HG02973 (cell line): ENCODE data around the gene CDC42BPG.

Experiments used
- ATAC-seq: cut with Tn5 transposase; IDR thresholded peaks from one replicate; pipeline ENCODE4 v1.9.1; 2021; ENCODE audit warnings: moderate library complexity; ENCODE audit not compliant: unreplicated experiment

The CDC42BPG gene

DNA sequence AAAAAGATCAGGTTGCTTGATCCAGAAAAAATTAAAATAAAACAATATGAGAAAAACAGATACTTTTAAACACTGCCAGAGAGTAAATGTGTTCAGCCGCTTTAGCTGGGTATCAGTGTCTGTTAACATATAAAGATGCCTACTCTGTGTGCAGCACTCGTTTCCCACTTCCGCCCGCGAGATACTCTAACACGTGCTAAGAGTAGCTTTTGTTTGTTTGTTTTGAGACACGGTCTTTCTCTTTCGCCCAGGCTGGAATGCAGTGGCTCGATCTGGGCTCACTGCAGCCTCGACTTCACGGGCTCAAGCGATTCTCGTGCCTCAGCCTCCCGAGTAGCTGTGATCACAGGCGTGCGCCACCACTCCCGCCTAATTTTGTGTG, 33.6 kb downstream of the CDC42BPG start:
- ATAC-seq = no peak

DNA sequence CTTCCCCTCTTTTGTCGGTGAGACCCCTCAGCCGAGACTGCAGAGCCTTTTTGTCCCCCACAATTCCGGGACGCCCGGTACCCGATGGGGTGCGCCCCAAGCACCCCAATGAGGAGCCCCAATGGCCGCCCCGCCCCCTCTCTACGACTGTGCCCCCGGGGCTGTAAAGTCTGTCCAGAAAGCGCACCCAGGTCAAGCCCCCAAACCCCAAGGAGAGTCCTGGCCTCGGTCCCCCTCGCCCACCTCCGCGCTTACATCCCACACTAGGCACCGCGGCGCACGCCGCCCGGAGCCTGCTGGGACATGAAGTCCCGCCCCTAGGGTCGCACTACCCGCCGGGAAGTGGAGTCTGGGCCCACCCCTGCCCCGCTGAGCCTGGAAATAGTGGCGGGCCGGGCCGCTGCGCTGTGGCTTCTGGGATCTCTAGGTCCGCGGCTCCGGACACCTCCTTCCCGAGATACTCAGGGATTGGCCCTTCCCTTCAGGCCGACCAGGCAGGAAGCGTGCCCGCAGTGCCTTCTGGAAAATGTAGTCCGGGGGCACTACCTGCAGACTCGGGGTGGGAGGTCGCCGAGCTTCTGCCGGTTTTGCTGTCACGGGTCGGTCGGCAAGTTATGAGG, 34.1 kb downstream of the CDC42BPG start, which contains the start of gene MEN1:
Gene MEN1, minus strand, starts transcription at position 281 of the 620 bp plus-strand sequence. CDS start 442 bp downstream, outside the sequence.
- ATAC-seq = peak; percentile 53

DNA sequence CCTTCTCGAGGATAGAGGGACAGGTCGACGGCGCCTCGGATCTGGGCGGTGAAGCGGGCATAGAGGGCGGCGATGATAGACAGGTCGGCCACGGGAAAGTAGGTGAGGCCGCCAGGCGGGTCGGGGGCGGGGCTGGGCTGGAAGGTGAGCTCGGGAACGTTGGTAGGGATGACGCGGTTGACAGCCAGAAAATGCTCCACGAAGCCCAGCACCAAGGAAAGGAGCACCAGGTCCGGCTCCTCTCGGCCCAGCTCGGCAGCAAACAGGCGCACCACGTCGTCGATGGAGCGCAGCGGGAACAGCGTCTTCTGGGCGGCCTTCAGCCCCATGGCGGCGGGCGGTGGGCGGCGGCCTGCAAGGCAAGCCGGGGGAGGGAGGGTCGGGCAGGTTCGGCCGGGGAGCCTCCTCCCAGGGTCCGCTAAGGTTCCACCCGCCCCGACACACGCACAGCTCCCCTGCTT, 34.6 kb downstream of the CDC42BPG start:
- ATAC-seq = no peak

DNA sequence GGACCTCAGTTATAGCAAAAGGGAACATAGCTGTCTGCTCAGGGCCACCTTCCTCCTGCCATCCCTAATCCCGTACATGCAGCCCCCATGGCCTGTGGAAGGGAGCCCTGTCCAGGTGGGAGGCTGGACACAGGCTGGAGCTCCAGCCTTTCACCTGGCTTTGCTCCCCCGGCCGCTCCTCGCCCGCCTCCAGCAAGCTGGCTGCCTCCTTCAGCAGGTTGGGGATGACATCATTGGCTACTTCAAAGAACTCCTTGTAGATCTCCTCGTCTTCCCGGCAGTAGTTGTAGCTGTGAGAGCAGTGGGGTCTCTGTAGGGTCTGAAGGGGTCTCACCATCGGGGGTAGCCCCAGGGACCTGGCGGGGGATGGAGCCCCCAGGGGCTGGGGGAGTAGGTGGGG, 39.0 kb downstream of the CDC42BPG start:
- no peak for ATAC-seq

DNA sequence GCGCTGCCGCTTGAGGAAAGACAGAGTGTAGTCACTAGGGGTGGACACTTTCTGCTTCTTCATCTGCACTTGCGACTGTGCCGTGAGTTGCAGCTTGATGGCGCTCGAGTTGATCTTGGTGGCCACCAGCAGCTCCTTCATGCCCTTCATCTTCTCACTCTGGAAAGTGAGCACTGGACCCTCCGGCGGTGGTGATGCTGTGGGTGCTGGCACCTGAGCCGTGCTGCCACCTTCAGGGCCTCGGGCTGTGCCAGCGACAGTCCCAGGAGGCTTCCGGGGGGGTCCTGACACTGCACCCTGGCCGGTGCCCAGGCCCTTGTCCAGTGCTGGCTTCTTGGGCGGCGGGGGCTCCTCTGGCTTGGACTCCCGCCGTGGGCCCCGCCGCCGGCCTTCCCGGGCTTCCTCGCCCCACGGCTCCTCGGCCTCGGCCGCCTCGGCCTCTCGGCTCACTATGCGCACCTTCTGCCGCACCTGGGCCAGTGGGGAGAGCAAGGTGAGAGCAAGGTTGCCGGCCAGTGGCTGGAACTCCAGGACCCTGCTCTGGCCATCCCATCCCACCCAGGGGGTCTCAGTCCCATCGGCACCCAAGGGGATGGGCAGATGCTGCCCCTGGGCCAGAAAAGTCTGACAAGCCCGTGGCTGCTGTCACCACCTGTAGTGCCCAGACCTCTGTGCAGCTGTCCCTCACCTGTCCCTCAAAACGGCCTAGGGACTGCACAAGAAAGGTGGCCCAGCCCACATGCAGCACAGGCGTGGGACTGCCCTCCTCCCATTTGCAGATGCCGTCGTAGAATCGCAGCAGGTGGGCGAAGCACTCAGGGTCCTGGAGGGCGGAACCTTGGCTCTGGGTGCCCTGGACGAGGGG, 39.9 kb downstream of the CDC42BPG start:
- ATAC-seq = no peak

DNA sequence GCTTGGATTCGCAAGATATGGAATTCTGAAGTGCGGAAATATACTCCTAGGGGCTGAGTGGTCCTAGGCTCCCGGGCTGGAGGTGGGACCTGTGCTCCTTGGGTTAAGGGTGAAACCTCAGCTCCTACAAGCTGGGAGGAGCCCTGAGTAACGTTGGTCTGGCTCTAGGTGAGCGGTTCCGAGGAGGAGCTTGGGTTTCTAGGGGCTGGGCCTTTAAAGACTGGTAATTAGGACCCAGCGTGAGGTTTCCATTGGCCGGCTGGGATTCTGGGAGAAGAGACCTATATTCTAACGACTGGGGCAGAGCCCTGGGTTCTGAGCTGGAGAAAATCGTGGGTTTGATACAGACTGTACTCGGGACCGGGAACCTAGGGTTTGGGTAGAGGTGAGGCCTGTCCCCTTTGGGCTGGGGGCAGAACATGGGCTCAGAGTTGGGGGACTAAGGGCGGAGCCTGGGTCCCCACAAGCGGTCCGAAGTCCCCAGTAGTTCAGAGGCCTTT, 40.6 kb downstream of the CDC42BPG start:
- ATAC-seq = no peak

DNA sequence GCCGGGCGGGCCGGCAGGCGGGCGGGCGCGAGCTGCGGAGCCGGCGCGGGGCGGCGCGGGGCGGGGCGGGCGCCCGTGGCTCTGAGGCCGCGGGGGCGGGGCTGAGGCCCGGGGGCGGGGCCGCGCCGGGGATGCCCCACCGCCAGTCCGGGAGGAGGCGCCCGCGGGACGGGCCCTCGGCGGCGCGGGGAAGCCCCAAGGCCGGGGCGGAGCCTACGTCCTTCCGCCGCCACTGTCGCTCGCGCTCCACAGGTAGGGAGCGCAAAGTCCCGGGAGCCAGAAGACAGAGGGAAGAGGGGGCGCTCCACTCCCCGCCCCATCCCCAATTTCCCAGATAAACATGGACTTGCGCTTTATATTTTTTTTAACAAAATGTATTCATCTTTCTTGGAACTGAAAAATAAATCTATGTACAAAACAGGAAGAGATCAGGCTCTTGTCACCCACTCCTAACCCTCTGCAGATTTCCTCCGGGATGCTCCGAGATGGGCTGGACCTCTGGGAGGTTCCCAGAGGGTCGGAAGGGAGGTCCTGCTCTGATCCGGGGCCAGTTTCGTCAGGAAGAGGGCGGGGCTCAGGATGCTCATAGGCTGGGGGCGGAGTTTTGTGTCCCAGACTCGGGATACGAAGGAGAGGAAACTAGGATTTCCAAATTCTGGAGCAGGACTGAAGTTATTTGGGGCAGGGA, 41.2 kb downstream of the CDC42BPG start, which contains the start of gene MAP4K2:
Gene MAP4K2, minus strand, starts transcription at position 57 of the 688 bp plus-strand sequence. CDS start 65 bp downstream, outside the sequence.
- ATAC-seq = peak; percentile 57

DNA sequence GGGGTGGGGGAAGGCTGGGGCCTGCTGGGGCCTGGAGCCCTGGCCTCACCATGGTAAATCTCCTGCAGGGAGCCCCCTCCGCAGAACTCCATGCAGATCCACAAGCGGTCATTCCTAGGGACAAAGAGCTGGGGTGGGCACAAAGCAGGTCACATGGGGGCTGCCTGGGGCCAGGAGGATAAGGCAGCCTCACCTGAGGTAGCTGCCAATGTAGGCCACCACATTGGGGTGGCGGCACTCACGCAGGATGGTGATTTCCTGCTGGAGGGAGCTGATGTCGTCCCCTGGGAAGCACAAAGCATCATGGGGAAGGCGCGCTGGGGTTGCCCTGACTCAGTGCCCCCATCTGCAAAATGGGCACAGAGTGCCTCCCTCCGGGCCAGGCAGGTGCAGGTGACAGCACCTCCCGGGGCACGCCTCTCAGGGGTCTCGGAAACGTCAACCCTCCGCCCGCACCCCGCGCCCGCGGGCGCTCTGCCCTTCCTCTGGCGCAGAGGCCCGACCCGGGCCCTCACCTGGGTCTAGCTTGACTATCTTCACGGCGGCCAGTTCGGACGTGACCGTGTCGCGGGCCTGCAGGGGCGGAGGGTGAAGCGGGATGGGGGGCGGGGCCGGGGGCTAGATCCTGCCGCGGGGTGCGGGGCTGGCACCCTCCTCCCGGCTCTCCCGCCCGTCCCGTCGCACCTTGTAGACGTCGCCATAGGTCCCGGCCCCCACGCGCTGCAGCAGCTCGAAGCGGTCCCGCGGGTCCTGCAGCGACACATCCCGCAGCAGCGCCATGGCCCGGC, 41.9 kb downstream of the CDC42BPG start:
- ATAC-seq = peak; percentile 15

DNA sequence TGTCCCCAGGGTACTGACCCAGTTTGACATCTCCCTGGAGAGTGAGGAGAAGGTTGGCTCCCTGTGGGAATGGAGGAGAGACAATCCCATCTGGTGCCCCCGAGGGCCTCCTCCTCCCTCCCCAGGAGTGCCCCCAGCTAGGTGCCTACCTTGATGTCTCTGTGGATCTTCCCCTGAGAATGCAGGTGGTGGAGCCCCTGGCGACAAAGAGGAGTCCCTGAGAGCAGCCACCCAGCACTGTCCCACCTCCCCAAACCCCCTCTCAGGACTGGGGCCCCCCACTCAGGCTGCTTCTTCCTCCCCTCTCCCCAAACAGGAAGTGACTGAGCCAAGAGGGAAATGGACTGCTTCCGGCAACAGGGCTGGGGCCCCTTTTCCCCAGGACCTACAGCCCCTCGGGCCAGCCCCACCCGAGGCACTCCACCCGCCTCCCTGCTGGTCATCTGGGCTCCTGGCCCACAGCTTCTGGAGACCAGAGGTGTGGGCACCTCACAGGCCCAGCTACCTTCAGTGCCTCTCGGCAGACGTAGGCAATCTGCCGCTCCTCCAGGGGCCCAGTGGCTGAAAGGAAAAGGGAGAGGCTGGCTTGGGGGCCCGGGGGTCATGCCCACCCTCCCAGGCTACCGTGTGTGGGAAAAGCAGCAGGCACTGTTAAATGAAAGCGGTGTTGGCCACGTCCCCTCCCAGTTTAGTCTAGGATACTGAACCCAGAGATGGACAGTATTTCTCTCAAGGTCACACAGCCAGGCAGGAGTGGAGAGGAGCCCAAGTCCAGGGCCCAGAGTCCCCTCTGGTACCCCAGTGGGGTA, 42.7 kb downstream of the CDC42BPG start:
- no peak for ATAC-seq

DNA sequence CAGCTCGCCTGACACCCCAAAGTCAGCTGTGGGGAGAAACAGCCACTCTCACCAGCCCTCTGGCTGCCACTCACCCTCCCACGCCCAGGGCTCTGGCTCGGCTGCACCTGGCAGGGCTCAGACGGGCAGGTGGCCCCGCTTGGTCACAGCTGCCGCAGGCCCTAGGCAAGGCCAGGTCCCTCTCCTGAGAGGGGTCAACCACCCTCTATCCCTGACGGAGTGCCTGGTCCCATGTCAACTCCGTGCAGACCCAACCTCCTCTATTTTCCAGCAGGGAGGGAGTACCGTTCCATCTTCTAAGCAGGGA, 43.3 kb downstream of the CDC42BPG start:
- no peak for ATAC-seq

DNA sequence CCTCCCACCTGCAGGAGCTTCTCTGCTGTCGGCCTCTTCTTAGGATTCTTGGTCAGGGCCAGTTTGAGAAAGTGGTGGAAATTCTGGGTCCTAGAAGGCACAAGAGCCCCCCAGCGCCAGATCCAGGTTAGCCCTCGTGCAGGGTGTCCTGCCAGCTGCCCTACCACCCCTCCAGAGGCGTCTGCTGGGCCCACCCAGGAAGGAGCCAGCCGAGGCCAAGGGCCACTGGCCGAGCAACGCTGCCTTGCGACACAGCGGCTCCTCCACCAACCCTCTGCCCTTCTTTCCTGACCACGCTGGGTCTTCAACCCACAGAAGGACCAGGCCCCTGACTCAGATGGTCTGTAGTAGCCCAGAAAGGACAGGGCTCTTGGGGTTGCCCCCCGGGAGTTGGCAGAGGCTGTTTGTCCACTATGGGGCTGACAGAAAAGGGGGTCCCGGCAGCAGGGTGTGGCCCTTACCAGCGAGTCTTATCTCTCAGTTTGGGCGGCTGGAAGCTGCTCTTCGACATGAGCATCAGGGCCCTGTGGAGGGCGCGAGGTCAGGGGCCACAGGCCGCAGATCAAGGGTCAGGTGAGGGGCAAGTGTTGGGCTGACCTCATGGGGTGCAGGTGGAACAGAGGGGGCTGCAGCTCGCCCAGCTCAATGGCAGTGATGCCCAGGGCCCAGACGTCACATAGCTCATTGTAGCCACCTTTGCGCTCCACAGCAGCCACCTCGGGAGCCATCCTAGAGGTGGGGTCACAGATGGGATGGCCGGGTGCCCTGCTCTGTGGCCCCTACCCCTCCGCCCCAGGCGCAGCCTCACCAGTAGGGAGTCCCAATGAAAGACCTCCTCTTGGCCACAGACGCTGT, 43.9 kb downstream of the CDC42BPG start:
- ATAC-seq = no peak

DNA sequence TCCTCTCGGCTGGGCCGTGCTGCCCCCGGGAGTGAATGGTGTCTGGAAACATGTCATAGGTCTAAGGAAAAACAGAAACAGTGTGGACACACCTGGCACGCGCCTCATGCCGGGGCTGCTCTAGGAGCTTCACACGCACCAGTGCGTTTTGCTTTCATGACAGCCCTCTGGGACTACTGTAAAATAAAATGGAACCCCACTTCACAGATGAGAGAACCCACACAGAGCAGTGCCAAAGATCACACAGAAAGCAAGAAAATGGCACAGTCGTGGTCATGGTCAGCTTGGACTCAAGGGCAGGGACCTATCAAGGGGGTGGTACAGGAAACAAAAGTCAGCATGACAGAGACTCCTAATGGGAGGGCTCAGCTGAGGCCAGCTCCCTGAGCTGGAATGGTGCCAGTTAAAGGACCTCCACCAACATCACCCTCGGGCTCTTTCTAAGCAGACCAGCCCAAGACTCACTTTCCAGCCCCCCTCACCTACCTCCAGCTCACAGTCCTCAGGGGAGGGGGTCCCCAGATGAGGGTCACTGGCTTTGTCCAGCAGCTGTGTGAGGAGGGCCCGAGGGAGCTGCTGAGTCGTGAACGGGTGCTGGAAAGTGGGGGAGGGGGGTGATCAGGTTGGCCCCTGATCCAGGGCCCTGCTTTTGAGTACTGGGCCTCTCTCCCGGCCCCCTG, 44.7 kb downstream of the CDC42BPG start:
- ATAC-seq = no peak

DNA sequence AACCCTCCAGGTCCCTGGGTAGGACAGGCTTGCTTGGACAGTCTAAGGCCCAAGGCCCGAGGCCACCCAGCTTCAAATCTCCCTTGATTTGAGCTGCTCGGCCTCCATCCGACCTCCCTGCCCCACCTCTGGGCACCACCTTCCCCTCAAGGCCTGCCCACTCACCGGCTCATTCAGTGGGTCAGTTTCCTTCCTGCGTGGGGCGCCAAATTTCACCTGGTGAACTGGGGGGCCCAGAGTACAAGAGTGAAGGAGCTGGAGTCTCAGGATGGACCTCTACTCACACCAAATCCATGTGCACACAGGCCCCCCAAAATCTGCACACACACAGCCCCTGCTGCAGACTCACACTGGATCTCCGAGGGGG, 45.2 kb downstream of the CDC42BPG start:
- no peak for ATAC-seq

DNA sequence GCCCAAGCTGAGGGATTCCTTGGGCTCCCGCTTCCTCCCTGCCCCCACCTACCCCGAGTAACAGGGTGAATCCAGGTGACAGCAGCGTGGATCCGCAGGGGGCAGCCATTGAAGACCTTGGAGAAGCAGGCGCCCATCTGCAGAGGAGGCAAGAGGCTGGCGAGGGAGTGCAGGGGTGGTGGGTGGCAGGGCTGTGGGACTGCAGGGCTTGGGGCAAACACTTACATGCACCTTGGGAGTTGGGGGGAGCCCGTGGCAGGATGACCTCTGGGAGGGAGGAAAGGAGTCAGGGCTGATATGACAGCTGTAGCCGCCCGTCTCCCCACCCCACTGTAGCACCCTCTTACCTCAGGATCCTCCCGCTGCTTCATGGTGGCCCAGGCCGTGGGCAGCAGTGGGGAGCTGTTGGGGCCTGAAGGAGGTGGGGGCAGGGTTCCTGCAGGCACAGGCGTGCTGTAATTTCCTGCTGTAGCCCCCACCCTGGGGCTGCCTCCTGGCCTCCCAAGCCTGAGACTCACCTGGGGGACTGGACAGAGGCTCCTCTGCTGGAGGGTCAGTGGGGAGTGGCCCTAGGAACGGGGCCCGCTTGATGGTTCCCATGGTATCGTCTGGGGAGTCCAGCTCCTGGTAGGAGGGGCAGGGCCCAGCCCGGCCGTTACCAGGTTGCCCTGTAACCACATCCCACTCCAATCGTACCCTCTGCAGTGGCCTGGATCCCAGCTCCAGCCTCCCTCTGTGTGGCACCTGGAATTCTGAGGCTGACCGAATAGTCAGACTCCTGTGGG, 47.5 kb downstream of the CDC42BPG start:
- no peak for ATAC-seq

DNA sequence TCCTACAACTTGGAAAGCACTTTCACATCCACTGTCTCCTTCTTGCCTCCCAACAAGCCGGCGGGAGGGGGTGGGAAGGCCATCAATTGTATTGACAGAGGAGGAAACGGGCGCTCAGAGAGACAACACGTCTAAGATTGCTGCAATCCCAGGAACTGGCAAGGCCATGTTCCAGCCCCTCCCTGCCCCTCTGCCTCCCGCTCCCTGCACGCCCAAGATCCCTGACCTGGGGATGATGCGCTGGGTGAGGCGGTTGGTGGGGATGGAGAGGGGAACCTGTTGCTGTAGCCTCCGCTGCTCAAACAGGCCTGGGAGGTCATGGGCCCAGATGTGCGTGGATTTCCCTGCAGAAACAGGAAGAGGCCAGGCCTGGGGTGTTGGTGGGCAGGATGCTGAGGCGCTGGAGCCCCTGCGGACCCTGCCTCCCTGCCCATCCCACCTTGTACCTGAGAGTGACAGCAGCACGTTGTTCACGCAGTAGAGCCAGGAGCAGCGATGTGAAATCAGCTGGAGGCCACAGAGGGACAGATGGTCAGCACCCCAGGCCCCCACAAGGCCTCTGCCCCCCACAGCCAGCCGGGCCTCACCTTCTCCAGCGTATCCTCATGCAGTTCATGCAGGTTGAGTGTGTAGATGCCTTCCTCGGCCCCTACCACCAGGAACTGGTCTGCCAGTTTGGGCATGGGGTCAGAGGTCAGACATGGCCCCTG, 48.3 kb downstream of the CDC42BPG start:
- ATAC-seq = no peak

DNA sequence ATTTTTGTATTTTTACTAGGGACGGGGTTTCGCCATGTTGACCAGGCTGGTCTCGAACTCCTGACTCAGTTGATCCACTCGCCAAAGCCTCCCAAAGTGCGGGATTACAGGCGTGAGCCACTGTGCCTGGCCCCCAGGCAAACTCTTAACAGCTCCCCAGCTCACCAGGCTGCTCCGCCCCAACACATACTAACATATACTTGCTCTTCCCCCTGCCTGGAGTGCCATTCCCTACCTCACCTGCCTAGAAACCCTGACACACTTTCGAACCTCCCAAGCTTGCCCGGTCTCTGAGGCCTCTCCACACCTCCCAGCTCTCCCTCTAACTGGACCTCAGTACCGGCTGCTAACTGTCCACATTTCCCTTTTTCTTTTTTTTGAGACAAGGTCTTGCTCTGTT, 49.9 kb downstream of the CDC42BPG start:
- no peak for ATAC-seq
